WI38 (cell line): ENCODE measurements around the gene LDLRAD2.
A peak's percentile ranks its signal among the peaks of the same experiment; 100 is the strongest.
"Not testable (repeated sequence)": the region's sequence is repeated elsewhere in the genome, so short reads cannot be mapped to it uniquely, and the experiment has no call there.

ENCODE experiments used
- H3K4me3 ChIP-seq: 2 replicates; pipeline ENCODE4 v1.5.1; 2011; ENCODE audit warnings: low read depth, mild to moderate bottlenecking, control low read depth, low read length
- CTCF ChIP-seq: IDR thresholded peaks from 2 replicates; pipeline ENCODE4 v1.5.1; 2012; ENCODE audit warnings: low read depth, mild to moderate bottlenecking, control low read depth, low read length

LDLRAD2 gene

GRCh38 chr1:21781815-21782348 lies 30.2 kb upstream of the LDLRAD2 start:
- H3K4me3 ChIP-seq, result peak overlapping the region; percentile 86
- no peak for TF ChIP-seq CTCF

GRCh38 chr1:21782349-21782867 lies 29.7 kb upstream of the LDLRAD2 start:
- H3K4me3 ChIP-seq, result peak overlapping the region; percentile 86
- TF ChIP-seq CTCF, result no peak

- TF ChIP-seq CTCF, result no peak
- H3K4me3 ChIP-seq, result peak within 1 kb of the TSS; percentile 86
Observed at GRCh38 chr1:21782868-21783678, 29.0 kb upstream of the LDLRAD2 start, which contains the start of gene USP48. Gene USP48 (minus strand): TSS chr1:21783149. CDS start chr1:21782957, 192 bp downstream.

GRCh38 chr1:21783679-21784603 lies 28.1 kb upstream of the LDLRAD2 start:
- peak overlapping the region; percentile 86 for H3K4me3 ChIP-seq
- no peak for TF ChIP-seq CTCF

GRCh38 chr1:21785764-21786163 lies 26.3 kb upstream of the LDLRAD2 start:
- not testable (repeated sequence) for H3K4me3 ChIP-seq

GRCh38 chr1:21786640-21787039 lies 25.4 kb upstream of the LDLRAD2 start:
- no peak overlapping the region for H3K4me3 ChIP-seq
- TF ChIP-seq CTCF, result no peak

GRCh38 chr1:21793104-21793503 lies 19.0 kb upstream of the LDLRAD2 start:
- no peak overlapping the region for H3K4me3 ChIP-seq
- TF ChIP-seq CTCF, result no peak
